Fibroblast of peridontal ligament (primary cell): ENCODE measurements around the gene OR5T3.
"Not testable (repeated sequence)": the region's sequence is repeated elsewhere in the genome, so short reads cannot be mapped to it uniquely, and the experiment has no call there.

Source experiments
- DNase-seq: peaks from one replicate; pipeline ENCODE4 v3.0.0-alpha.2; 2010; ENCODE audit errors: extremely low read depth

OR5T3 gene

DNA sequence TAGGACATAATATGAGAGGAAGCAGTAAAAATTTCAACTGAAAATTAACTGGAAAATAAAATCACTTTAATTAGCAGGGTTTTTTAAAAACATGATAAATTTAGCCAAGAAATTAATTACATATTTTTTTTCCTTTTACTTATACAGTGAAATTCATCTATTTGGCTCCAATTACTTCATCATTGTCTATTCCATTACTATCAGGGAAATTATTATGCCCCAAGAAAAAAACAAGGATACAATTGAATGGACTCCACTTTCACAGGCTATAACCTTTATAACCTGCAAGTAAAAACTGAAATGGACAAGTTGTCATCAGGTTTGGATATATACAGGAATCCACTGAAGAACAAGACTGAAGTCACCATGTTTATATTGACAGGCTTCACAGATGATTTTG, at the start of gene OR5T3:
Gene OR5T3, plus strand, starts transcription at position 301 of the 400 bp plus-strand sequence. Its CDS starts 0 bp downstream, at position 301.
- DNase-seq = no peak

DNA sequence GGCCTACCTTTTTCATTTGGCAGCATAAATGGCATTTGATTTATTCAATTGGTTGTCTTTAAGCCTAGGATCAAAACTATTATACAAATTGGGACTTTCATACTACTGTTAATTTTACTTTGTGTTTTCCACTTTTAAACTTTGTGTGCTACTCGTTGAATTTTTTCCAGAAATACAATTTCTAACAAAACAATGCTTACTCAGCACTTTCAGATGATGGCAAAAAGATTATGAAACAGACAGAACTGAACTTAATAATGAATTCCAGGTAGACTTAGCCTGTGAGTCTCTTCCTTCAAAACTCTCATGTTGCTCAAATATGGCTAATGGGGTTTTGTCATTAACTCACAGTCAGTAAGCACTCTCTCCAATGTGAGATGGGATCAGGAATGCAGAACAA, 44.3 kb upstream of the OR5T3 start:
- no peak for DNase-seq

DNA sequence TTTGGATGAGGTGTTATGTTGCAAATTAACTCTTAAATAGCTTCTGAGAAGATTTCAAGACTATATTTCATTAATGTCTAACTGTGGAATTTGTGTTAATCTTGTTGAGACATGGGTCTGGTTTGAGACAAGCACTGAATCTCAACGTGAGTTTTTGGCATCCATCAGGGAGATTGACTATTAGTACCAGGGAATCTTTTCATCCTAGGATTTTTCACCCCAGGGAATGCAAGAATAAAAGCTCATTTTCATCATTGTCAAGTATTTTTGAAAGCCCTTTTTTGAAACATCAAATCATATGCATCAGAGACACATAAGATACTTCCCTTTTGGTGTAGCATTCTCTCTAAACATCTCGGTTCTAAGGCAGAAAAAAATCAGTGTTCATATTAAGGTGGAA, 37.5 kb upstream of the OR5T3 start:
- DNase-seq = no peak

DNA sequence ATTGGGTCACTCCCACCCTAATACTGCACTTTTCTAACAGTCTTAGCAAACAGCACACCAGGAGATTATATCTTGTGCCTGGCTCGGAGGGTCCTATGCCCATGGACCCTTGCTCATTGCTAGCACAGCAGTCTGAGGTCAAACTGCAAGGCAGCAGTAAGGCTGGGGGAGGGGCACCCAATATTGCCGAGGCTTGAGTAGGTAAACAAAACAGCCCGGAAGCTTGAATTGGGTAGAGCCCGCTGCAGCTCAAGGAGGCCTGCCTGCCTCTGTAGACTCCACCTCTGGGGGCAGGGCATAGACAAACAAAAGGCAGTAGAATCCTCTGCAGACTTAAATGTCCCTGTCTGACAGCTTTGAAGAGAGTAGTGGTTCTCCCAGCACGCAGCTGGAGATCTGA, 32.3 kb upstream of the OR5T3 start:
- not testable (repeated sequence) for DNase-seq

DNA sequence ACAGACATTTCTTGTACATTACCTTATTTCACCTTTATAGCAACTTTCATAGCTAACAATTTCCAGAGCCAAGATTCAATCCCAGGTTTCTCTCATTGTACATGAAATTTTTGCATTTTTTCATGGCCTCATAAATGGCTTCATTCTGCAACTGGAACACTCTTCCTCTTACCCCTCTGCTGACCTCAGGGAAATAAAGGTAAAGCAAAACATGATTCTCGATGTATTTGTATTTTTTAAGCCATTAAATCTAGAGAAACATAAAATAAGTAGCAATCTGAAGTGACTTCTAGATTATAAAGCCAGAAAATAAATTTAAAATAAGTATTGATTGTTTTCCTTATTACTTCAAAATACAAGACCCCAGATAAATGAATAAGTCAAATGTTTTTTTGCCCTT, 17.9 kb upstream of the OR5T3 start, which contains the start of gene OR5T2:
Gene OR5T2, minus strand, starts transcription at position 101 of the 400 bp plus-strand sequence. CDS start 1,193 bp downstream, outside the sequence.
- no peak for DNase-seq

DNA sequence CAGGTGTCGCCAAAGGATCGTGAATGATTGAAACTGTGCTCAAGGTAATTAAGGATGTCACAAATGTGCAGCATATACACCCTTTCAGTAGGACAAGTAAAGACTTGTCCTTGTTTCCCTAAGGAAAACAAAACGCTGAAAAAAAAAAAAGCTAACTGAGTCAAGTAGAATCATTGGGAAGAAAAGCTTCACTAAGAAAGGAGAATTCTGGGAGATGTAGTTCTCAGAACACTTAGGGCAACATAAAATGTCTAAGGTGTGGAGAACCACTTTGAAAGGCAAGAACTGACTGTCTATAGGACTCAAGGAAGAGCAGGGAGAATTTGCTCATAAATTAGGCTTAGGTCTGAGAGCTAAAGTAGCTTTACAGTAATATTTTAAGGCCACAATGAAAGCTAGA, 19.0 kb downstream of the OR5T3 start:
- no peak for DNase-seq

DNA sequence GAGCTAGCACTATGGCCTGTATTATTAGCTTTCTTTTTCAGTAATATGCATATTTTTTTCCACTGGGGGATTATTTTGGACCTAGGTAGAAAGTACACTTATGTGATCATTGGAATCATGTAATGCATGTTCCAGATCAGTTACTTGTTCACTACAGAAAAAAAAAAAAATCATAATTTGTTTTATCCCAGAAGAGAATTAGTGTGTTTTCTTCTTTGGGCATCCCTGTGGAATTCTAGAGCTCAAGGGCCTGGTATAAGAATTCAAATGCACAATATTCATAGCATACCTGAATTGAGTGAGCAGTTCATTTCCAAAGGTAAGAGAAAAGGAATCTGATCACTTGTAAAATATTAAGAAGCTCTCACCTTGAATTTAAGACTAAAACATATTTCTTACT, 21.8 kb downstream of the OR5T3 start, which contains the start of gene OR5T1:
Gene OR5T1, plus strand, starts transcription at position 301 of the 400 bp plus-strand sequence. CDS start 1,485 bp downstream, outside the sequence.
- no peak for DNase-seq

DNA sequence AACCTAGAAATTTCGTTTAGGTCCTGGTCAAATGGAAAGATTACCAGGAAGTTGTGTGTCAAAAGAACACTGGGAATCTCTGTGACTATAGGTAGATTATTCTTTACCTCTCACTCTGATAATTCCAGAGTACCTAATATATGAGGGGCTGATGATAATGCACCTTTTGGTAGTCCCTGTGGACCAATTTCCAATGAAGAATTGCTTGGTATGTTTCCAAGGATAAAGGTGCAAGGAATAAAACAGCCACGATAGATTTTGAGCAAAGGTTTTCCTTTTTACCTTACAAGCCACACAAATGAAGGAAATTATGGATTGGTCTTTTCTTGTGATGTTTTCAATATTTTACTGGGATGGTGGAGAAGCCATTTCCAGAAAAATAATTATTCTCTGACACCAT, 40.1 kb downstream of the OR5T3 start, which contains the start of gene OR8H1:
Gene OR8H1, minus strand, starts transcription at position 101 of the 400 bp plus-strand sequence. CDS start 1,192 bp downstream, outside the sequence.
- DNase-seq = no peak

DNA sequence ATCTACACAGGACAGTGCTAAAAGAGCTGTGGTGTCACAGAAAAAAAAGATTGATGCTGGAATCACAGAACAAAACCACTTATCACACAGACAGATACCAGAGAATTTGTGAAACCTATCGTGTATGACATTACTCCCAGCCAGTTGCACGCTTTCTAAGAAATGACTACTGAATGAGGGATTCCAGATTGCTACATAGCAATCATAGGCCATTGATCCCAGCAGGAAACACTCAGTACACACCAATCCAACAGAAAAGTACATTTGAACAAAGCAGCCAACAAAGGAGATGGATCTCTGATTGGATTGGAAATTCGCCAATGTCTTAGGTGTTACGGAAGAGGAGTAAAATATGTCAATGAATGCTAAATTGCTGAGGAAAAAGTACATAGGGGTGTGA, 44.8 kb downstream of the OR5T3 start:
- no peak for DNase-seq
